ENCODE measurements around the gene CYP39A1.

The CYP39A1 gene

DNA sequence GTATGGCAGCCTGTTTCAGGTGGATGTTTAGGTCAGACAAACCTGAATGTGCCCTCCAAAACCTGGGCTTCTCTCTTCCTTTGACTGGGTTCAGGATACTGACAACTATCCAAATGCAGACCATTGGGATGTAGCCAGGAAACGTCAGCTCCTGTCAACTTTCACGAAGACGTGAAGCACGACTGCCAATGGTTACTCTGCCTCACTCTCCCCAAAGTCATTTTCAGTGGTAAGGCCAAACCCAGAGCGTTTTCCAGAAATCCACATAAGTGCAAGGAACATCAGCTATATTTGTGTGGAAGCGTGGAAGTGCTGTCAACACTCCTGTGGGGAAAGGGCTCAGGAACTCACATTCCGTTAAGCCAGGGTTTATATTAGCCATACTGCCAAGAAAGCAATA lies 141.3 kb downstream of the CYP39A1 start:
- DNase-seq (ENCODE audit: low read depth) = no peak

DNA sequence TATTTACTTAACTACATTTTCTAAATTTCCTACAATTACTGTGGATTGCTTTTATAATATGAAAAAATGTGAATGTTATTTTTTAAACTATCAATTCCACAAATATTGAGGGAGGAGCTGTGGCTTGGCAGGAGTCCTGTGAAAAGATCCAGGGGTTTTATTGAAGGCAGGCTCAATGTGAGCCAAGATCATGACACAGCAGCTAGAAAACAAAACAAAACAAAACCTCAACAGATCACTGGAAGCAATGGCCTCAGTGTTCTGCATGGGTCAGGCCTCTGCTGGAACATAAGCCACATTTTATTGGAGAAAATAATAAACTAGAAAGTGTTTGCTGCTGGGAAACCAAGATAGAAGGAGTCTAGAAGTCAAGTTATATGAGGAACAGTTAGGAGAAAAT lies 142.0 kb downstream of the CYP39A1 start:
- DNase-seq (ENCODE audit: low read depth) = peak; percentile 66

DNA sequence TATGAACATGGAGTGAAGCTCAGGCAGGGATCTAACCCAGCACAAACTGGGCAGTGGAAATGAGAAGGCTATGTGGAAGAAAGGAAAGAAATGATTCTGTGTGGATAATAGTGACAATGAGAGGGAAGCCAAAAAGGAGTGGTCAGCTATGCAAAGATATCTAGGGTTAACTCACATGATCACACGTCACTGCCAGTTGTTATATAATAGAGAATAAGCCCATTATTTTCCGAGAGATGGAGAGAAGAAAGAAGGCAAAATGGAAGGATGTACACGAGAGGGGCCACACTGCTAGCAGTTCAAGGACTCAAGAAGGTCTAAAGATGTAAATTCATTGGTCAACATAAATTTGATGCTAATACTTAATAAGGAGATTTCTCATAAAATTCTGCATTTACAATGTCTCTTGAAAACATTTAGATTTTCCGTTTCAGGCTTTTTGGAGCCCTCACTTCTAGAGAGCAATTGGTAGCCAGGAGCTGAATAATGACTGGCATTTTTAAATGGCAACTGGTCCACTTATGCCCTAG lies 142.6 kb downstream of the CYP39A1 start:
- no peak for DNase-seq (ENCODE audit: low read depth)

DNA sequence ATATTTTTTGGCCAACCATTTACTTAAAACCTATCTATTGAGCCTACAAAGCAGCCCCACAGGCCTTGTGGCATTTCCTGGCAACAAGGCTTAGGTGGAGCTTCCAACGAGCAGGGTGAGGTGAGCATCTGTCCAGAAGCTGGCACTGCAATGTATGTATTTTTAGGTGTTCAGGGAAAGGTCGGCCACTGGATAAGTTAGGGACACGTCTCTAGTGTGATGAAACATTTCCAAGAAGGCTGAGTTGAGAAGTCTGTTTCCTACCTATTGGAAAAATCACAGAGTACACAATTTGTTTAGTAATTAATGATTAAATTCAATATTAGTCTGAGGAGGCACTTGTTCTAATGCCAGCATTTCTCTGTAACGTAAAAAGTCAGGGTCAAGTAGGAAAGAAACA lies 143.6 kb downstream of the CYP39A1 start:
- DNase-seq (ENCODE audit: low read depth) = no peak

DNA sequence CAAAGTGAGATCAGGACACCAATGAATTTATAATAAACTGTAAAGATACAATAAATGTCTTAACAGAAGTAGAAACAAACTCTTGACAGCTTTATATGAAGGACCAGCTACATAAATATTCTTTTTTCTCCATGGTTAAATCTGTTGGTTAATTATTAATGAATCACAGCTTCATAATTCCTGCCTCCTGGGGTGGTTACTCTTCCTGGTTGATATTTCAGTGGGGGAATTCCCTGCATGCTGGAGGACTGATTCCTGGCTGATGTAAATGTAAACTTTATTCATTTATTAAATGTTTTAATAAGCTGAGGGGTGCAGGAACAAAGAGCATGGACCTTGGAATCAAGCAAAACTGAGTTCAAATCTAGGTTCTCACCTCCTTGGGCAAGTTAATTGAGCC lies 145.2 kb downstream of the CYP39A1 start:
- DNase-seq (ENCODE audit: low read depth) = no peak

DNA sequence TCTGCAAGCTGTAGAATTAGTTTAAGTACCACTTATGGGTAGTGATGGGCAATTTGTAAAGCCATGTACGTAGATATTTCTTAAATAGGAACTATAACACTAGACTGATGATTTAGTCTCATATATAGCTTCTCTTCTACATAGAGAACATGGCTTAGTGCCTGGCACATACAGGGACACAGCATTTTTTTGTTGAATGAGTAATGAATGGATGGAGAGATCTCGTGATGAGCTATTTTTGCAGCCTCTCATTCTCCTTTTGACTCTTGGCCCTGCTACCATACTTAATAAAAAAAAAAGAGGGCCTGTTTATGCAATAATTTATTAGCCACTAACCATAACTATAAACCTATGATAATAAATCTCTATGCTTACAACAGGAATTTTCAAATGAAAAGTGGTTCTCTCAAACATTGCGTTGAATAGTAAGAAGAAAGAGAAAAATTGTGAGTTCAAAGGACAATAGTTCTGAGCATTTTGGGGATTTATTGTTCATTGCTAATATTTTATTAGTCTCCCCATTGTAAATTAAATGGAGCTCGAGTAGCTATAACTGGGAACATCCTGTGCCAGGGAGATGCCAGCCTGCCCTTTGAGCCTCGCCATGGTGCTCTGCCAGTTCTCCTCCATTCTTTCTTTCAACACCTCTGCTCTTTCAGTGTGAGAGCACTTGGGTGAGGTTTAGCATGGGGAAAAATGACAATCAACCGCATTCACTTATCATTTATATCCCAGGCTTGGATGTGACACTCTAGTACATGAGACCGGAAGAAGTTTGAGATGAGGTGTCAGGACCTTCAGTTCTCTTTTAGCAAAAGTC lies 146.7 kb downstream of the CYP39A1 start:
- DNase-seq (ENCODE audit: low read depth) = no peak

DNA sequence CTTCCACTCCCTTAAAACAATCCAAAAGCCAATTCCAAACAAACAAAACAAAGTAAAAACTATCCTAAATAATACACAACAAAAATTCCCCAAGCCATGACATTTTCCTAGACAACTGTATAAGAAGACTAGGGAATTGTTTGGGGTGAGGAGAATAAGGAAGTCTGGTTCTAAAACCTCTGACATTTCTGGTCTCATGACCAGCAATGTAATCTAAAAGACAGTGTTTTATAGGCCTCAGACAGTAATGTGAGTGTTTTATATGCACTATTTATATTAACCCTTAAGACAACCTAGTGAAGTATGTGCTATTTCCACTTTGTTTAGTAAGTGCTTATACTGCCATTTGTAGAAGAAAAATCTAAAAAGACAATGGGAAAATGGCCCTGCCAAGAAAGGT lies 148.4 kb downstream of the CYP39A1 start:
- DNase-seq (ENCODE audit: low read depth) = no peak

DNA sequence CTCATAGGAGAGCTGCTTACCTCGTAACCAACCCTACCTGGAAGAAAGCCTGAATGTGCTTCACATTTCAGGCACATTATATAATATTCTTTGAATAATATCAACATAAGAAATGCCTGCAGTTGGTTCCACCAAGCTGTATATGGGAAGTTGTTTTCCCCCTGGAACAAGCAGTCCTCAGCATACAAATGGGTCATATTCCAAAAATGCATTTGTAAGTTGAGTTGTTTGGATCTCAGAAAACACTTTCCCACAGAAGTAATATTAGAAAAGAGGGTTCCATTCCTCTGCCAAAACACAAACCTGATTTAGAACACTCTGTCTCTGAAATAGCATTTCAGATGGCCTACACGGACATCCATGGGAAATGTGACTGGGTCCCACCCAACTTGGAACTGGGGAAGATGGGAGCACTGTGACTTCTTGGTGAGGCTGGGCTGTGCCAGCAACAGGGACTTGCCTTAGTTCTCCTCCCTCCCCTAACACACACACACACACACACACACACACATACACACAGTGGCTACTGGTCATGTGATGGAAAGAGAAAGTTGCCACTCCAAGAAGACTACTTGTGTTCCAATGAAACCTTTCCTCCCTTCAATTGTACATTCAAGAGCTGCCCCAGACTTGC lies 150.0 kb downstream of the CYP39A1 start:
- DNase-seq (ENCODE audit: low read depth) = no peak

DNA sequence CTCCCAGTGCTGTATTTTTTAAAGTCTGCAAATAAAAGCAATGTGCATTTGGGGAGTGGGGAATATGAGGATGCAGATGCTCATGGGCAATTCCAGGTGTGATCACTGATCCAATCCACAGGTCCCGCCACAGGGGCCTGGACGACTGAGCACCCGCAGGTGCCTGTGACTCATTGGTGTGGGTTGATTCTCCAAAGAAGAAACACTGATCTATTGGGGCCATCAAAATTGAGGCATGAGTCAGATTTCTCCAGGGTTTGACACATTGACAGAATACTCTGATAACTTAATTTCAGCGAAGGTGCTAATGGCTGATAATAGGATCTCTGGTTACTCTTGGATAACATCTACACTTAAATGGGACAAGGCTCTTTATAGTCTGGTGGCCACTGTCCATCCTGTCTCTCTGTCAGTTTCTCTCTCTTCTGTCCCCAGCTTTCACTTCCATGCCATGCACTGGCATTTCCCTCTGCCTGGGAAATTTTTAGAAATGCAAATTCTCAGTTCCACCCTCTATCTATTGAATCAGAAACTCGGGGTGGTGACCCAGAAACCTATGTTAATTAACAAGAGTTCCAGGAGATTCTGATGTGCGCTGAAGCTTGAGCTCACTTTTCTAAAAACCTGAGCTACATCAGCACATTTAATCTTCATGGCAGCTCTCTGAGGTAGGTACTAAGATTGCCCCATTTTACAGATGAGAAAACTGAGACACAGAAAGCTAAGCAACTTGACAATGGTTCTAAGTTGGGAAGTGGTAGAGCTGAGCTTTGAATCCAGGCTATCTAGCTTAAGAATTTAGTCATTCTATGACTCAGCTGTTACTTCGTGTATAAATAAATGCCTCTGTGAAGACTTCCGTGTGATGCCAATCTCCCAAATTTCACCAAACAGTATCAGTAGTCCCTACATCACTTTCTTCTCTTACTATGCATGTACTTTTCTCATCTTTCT lies 151.2 kb downstream of the CYP39A1 start:
- no peak for DNase-seq (ENCODE audit: low read depth)

DNA sequence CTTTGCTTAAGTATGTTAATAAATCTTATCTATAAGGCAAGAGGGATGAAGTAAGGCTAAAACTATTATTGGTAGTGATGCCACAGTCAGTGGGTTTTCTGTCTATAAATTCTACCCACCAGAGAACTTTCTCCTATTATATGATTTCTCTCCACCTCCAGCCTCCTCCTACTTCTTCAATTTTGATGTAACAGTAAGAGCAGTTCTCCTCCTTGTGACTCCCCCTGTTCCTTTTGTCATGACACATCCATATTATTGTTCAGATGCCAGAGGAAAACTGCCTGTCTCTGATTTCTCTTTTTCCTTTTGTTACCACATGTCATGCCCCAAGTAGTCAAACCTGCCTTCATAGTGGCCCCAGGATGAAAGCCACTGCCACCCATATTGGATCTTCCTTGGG lies 152.2 kb downstream of the CYP39A1 start:
- no peak for DNase-seq (ENCODE audit: low read depth)

Data from fibroblast of the conjunctiva (primary cell).